Stimulated activated CD4-positive, alpha-beta T cell treated with anti-CD3 and anti-CD28 coated beads, Interleukin-1b, Interleukin-23, amount 100 ng/mL, for 48 hours (primary cell): ENCODE data around the gene TRPM4.
A peak's percentile ranks its signal among the peaks of the same experiment; 100 is the strongest.
"Not testable (repeated sequence)": the region's sequence is repeated elsewhere in the genome, so short reads cannot be mapped to it uniquely, and the experiment has no call there.

ENCODE experiments used
- DNase-seq: peaks from one replicate; pipeline ENCODE4 v3.0.0-alpha.2; 2020

The TRPM4 gene

DNA sequence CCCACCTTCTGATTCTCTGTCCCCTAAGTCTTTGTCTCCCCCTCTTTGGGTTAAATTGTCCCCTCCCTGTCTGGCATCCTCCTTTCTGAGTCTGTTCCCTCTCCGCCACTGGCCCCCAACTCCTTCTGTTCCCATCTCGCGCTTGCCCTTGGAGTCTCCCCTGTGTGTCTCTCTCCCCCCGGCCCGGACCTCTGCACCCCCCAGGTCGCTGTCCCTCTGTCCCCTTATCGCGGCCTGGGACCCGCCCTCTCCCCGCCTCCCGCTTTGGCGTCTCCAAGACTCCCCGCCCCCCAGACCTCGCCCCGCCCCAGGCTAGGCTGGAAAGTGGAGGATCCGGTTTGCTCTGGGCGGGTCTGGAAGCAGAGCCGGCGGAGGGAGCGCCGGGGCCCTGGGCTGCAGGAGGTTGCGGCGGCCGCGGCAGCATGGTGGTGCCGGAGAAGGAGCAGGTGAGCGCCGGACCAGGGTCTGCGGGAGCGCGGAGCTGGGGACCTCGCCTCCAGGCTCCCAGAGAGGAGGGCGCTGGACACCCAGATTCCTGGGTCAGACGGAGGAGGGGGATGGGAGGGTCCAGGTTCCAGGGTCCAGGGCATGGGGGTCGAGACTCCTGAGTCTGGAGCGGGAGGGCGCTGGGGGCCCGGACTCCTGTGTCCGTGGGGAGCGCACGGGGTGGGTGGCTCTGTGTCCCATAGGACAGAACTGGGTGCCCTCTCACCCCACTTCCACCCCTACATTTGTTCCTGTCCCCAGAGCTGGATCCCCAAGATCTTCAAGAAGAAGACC is at the start of gene TRPM4:
TRPM4 (plus strand) TSS at position 348 of the 780 bp plus-strand sequence; CDS start at position 423, 75 bp downstream.
- peak; percentile 58 for DNase-seq

GRCh38 chr19:49109051-49109450 is 48.5 kb upstream of the TRPM4 start:
- no peak for DNase-seq

DNA sequence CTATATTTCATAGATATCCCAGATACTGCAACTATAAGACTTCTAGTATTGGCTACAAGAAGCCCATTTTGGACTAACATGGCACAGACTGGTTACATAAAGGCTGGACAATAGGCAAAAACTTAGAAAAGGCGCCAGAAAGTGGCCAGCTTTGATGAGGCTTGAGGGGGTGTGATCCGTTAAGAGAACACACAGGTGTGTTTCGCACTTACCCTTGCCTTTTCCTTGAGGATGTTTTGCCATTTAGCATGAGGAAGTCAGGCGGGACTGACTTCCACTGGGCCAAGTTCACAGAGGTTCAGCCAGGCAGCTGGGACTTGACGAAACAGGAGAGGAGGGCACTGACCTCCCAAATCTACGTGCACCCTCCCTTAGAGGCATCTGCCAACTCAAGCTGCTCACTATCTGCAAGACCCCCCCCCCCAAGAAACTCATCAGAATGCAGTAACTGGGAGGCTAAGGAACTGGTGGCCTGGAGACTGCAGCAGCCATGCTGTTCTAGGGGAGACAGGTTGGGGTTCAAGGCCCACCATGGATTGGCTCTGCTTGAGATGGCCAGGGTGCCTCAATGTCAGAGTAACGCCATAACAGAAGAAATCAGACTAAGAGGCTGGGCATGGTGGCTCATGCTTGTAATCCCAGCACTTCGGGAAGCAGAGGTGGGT is 47.9 kb upstream of the TRPM4 start:
- DNase-seq, result no peak

DNA sequence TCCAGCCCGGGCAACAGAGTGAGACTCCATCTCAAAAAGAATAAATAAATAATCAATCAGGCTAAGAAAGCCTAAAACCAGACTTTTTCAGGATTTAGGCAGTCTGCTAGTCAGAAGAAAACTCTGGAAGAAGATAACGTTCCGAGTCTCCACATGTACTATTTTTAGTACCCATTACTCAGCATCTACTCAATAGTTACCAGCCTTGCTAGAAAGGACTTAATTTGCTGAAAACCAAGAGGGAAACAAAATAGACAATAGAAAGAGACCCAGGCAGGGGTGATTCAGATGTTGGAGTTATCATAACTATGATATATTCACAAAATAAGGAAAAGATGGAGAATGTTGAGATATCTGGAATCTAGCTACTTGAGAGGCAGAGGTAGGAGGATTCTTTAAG is 47.0 kb upstream of the TRPM4 start:
- no peak for DNase-seq

DNA sequence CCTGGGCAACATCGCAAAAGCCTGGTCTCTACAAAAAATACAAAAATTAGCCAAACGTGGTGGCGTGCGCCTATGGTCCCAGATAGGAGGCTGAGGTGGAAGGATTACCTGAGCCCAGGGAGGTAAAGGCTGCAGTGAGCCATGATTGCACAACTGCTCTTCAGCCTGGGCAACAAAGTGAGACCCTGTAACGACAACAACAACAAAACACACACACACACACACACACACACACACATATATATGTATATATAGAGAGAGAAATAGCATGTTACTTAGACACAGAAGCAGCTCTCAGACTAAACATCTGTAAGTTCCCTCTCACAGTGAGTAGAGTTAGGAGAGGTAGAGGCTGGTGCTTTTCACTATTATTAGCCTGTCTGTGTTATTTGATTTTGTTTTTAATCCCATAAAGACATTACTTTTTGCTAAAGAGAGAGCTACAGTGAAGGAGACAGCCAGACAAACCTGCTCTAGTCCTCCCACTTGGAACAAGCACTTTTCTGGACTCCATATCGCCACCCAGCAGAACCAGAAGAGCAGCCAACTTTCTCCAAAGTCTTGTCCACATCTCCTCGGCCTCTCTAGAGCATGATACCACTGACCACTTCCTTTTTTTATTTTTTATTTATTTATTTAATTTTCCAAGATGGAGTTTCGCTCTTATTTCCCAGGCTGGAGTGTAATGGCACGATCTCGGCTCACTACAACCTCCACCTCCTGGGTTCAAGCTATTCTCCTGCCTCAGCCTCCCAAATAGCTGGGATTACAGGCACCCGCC is 46.2 kb upstream of the TRPM4 start:
- no peak for DNase-seq

DNA sequence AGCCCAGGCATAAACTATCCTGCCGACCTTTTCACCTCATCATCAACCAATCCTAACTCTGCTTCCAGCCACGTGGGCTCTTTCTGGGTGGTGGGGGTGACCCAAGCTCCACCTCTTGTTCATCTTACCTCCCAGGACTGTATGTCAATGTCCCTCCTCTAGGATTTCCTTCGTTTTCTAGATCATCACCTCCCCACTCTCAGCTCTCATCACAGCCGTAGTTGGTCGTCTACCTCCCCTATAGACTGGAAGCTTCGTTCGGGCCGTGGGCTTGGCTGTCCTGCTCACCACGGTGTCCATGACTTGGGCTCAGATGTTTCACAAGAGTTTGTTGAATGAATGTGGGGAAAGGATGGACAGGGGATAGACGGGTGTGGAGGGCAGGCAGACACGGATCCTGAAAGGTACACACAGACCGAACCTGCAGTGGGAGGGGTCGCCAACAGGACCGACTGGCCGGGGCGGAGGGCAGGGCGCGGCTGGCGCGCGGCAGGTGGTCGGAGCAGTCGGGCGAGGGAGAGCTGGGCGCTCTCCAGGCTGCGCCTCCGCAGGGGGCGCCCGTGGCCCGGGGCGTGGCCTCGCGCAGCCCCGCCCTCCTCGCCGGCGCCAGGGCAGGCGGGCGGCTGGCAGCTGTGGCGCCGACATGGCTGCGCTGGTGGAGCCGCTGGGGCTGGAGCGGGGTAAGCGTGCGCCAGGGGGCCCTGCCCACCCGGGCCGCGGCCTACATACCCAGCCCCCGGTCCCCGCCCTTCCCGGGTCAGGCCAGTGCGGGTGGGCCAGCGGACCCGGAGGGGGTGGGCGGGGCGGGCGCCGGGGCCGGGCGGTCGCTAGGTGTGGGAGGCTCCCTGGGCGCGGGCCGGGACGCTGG is 43.6 kb upstream of the TRPM4 start, which contains the start of gene LIN7B:
LIN7B (plus strand) TSS at position 609 of the 868 bp plus-strand sequence; CDS start at position 644, 35 bp downstream.
- peak; percentile 63 for DNase-seq

DNA sequence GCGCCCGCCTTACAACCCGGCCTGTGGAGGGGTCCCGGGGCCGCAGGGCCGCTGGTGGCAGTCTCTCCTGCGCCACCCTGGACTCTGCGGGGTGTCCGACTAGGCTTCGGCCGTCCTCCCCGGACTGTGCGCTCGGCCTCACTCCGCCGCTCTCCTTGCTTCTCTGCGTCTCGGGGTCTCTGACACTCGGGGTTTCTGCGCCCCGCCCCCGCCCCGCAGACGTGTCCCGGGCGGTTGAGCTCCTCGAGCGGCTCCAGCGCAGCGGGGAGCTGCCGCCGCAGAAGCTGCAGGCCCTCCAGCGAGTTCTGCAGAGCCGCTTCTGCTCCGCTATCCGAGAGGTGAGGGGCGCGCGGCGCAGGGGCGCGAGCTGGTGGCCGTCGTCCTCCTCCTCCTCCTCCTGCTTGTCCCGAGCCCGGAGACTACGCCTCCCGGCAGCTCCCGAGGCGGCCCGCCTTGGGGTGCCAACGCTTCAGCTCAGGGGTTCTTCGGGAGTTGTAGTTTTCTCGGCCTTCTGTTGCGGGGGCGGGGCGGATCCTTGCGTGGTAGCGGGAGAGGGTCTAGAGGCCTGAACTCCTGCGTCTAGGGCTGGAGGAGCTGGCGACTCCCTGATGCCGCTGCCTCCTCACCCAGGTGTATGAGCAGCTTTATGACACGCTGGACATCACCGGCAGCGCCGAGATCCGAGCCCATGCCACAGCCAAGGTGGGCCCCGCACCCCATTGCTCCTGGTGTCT is 42.8 kb upstream of the TRPM4 start:
- peak; percentile 55 for DNase-seq

- no peak for DNase-seq
Observed at GRCh38 chr19:49116544-49116943, 41.0 kb upstream of the TRPM4 start.

GRCh38 chr19:49117677-49118564 is 39.7 kb upstream of the TRPM4 start:
- DNase-seq, result no peak

- DNase-seq, result peak; percentile 95
Observed at GRCh38 chr19:49118565-49119410, 38.8 kb upstream of the TRPM4 start, which contains the start of gene C19orf73. Gene C19orf73, minus strand, starts transcription at chr19:49119143. Its CDS starts 121 bp downstream, at chr19:49119022.

DNA sequence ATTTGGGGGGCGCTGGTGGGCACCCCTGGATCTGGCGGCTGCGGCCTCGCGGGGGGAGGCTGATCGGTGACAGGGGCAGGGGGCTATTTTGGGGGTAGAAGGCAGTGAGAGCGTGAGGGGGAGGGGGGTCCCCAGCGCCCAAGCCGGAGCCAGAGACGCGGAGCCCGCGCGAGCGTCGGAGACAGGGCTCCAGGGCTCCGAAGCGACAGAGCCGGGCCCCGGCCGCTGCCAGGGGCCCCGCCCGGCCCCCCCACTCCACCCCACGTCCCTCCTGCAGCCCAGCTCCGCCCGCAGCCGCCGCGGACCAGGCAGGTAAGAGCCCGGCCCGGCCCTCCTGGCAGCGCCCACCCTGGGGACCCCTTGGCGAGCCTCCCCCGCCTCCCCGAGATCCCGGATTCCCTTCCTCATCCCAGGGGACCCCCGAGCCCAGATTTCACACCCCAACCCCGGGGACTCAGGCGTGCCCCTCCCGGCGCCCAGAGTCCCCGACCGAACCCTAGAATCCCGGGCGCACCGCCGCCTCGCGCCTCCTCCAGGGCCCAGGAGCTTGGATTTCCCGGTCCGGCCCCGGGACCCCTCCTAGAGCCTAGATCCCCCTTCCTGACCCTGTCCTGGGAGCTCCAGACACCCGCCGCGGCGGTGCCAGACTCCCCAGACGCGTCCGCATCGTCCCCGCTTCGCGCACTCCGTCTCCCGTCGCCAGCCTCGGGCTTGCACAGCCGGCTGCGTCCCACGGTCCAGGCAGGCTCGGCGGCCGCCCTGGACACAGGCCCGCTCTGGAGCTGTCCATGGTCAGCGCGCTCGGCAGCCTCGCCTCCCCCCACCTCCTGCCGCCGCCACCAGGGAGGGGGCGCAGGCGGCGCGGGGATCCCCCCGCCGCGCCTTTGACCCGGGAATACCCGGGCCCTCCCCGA is 37.9 kb upstream of the TRPM4 start, which contains the start of gene PPFIA3:
PPFIA3 (plus strand) TSS at position 134 of the 914 bp plus-strand sequence. CDS start 8,330 bp downstream, outside the sequence.
- DNase-seq, result no peak

DNA sequence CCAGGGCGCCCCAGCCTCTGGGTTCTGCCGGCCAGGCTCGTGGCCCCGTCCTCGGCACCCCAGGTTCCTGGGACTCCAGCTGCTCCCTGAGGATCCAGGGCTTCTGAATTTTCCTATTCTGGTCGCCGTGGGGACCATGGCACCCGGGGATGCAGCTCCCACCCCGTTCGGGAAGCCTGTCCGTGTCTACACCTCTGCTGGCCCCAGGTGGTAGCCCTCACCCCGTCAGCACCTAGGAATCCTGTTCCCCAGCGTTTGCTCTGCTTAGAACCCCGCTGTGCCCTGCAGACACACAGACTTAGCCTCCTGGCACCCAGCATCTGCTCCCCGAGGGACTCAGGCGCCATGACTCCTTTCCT is 37.3 kb upstream of the TRPM4 start:
- DNase-seq, result no peak

- DNase-seq, result no peak
Observed at GRCh38 chr19:49120868-49121267, 36.7 kb upstream of the TRPM4 start.

GRCh38 chr19:49121841-49122240 is 35.8 kb upstream of the TRPM4 start:
- DNase-seq, result not testable (repeated sequence)

DNA sequence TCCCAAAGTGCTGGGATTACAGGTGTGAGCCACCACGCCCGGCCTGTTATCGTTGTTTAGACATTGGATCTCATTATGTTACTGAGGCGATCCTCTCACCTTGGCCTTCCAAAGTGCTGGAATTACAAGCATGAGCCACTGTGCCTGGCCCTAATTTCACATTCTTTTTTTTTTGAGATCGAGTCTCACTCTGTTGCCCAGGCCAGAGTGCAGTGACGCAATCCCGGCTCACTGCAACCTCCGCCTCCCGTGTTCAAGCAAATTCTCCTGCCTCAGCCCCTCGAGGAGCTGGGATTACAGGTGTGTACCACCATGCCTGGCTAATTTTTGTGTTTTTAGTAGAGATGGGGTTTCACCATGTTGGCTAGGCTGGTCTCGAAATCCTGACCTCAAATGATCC is 34.3 kb upstream of the TRPM4 start:
- DNase-seq, result not testable (repeated sequence)

- DNase-seq, result no peak
Observed at GRCh38 chr19:49125025-49125731, 32.4 kb upstream of the TRPM4 start.

DNA sequence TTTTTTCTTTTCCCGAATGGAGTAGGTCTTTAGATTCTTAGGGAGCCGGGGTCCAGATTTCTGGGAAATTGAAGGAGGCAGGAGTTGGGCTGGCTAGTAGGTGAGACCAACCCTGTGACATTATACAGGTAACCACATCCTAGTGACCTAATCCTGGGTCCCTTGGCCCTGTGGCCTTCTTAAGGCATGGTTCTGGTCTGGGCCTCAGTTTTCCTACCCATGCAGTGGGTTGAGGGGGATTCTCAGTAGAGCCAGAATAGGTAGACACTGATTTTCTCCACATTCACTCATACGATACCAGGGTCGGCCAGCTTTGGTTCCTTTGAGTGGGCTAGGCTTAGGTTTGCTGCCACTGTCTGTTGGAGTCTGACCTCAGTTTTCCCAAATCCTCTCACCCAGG is 31.0 kb upstream of the TRPM4 start:
- DNase-seq, result no peak

- DNase-seq, result not testable (repeated sequence)
Observed at GRCh38 chr19:49127225-49127624, 30.4 kb upstream of the TRPM4 start.
